Measurements from ENCODE around the gene CASS4. TPM values are rescaled to one million over a fixed set of nuclear protein-coding genes. Genes with fewer than 3 reads are reported as not detected.

CASS4 gene
- total and polyA plus RNA-seq, 9 of the 15 experiments (the other 6 are each of a cell fraction or from before 2014, with no cell fraction given) = 8.1 to 53.8 (median 26.7) TPM

GRCh38 chr20:56433221-56433879, 21.3 kb downstream of the CASS4 start:
- in situ Hi-C loops (cut with MboI) = no loop called here
- no TSS peak for BruUV-seq (replicated peaks)
- H3K4me1 ChIP-seq (replicated peaks in 1 of 2; ENCODE audit: control insufficient read depth in 2 of 2, insufficient read depth in 2 of 2, low read length in 2 of 2) = peaks cover 13 to 25% of the 10 kb centered on the region in 2 experiments
- DNase-seq (ENCODE audit: extremely low read depth in 1 of 4, low spot score in 3 of 4) (no peak), ATAC-seq (no peak), FAIRE-seq (no peak)
- peaks cover 93% of the 10 kb centered on the region for H3K36me3 ChIP-seq (ENCODE audit: control insufficient read depth, insufficient read depth, low read length)
- WGBS (ENCODE audit: insufficient coverage, low coverage, missing lambda C conversion rate) = 94% methylated on average over 3 of the region's 3 CpGs
- peaks cover 8% of the 10 kb centered on the region for H4K20me1 ChIP-seq (replicated peaks; ENCODE audit: control insufficient read depth, insufficient read depth, low read length)
- H3K9me1 ChIP-seq (ENCODE audit: control insufficient read depth, insufficient read depth, low read length) = no peaks in the 10 kb centered on the region
- ChIA-PET POLR2A (interaction anchor here (0.9 to 2.8 kb wide), 5 partner anchors 9 to 21 kb away, joined by 3 to 8 read pairs (median 6); partner anchors contain the start of gene CASS4), CTCF (ENCODE audit: low intra/inter-chr PET ratio) (no interaction called here)
- no peaks in the 10 kb centered on the region for H3K9me3 ChIP-seq (replicated peaks; ENCODE audit: control insufficient read depth, insufficient read depth, low read depth, low read length)
- no peaks in the 10 kb centered on the region for H3K27me3 ChIP-seq (ENCODE audit: control insufficient read depth in 2 of 2, insufficient read depth in 2 of 2, low read length in 2 of 2)
- peaks cover 93% of the 10 kb centered on the region for H3K79me2 ChIP-seq (ENCODE audit: control insufficient read depth, insufficient read depth, low read length)
- intact Hi-C loops (cut with micrococcal nuclease) = no loop called here
- no peak overlapping the region for H3K4me3 ChIP-seq
- no peak overlapping the region for H3K4me2 ChIP-seq (ENCODE audit: insufficient read depth, low read length)
- H3K9ac ChIP-seq (ENCODE audit: insufficient read depth in 1 of 2, low read depth in 2 of 2, low read length in 2 of 2) = no peak overlapping the region
- H3K27ac ChIP-seq (ENCODE audit: extremely low read depth, low read depth, low read length) = peak overlapping the region; percentile 21; the same call in 2 of the 3 replicates
- no peak overlapping the region for H2AFZ ChIP-seq (ENCODE audit: low read depth, low read length)
- TF ChIP-seq NCOR1 (IDR thresholded peaks at IDR 0.05) = no peak
- TF ChIP-seq ZNF589 (CRISPR knock-in tag; IDR thresholded peaks at IDR 0.05; ENCODE audit: low read depth) = no peak
- no peak for TF ChIP-seq NR2F6 (CRISPR knock-in tag; IDR thresholded peaks at IDR 0.05)
- no peak for TF ChIP-seq PREB (CRISPR knock-in tag; IDR thresholded peaks at IDR 0.05)
- no peak for TF ChIP-seq MECOM (CRISPR knock-in tag; IDR thresholded peaks at IDR 0.05)
- no peak for TF ChIP-seq HBP1 (CRISPR knock-in tag; IDR thresholded peaks at IDR 0.05)
- TF ChIP-seq ZC3H4 (CRISPR knock-in tag; IDR thresholded peaks at IDR 0.05; ENCODE audit: borderline replicate concordance) = no peak
- TF ChIP-seq ZNF282 (CRISPR knock-in tag; IDR thresholded peaks at IDR 0.05) = no peak
